ENCODE results near the gene TBX4. TPM values are rescaled to one million over a fixed set of nuclear protein-coding genes. Genes with fewer than 3 reads are reported as not detected.

Gene TBX4
- total RNA-seq, 1 experiment from 2014 or later: not detected

GRCh38 chr17:61449707-61450640 is 2.2 kb upstream of the TBX4 start:
- H3K9ac ChIP-seq (ENCODE audit: extremely low read depth, insufficient read length, low read length): no peak overlapping the region
- H3K9me3 ChIP-seq (ENCODE audit: control insufficient read depth, low read depth, low read length): no peaks in the 10 kb centered on the region
- H2AFZ ChIP-seq (ENCODE audit: low read length): no peak overlapping the region
- H4K5ac ChIP-seq (ENCODE audit: insufficient read length, low read depth, low read length): no peak overlapping the region
- H4K91ac ChIP-seq (ENCODE audit: insufficient read length, low read depth, low read length): no peak overlapping the region
- H3K23me2 ChIP-seq (ENCODE audit: insufficient read length, low read depth, low read length, poor library complexity, severe bottlenecking): peaks cover 13% of the 10 kb centered on the region
- peaks cover 46% of the 10 kb centered on the region for H3K27me3 ChIP-seq (ENCODE audit: insufficient read depth, low read length)
- Mint-ChIP-seq H3K36me3 (ENCODE audit: insufficient read depth in 1 of 3, low read depth in 3 of 3) (peaks cover 0 to 2% (median 0%) of the 10 kb centered on the region in 3 experiments; a peak in 1 of 7 replicates), H3K27me3 (ENCODE audit: low read depth) (peaks cover 93% of the 10 kb centered on the region), H3K9me3 (peaks cover 3 to 6% of the 10 kb centered on the region in 2 experiments; a peak in 4 of 5 replicates), H3K4me1 (peaks cover 24 to 36% of the 10 kb centered on the region in 2 experiments), H3K4me3 (no peak overlapping the region), H3K27ac (no peak overlapping the region)
- no peak overlapping the region for H3K4me2 ChIP-seq (ENCODE audit: insufficient read depth, insufficient read length, low read length)
- H3K27ac ChIP-seq (ENCODE audit: insufficient read length, low read depth, low read length): no peak overlapping the region
- no peak overlapping the region for H2BK15ac ChIP-seq (ENCODE audit: low read depth, low read length)
- H2BK12ac ChIP-seq (ENCODE audit: insufficient read length, low read depth, low read length): no peak overlapping the region
- WGBS (ENCODE audit: extremely low coverage, insufficient read length, low lambda C conversion rate): no CpG with 5 or more reads among the region's 9 CpGs
- H3K79me2 ChIP-seq (ENCODE audit: insufficient read depth, low read length): no peaks in the 10 kb centered on the region
- H3T11ph ChIP-seq (ENCODE audit: low read length): no peak overlapping the region
- no peak for TF ChIP-seq CTCF (conservative IDR thresholded peaks at IDR 0.05)
- H4K8ac ChIP-seq (replicated peaks; ENCODE audit: insufficient read length, low read depth, low read length): no peak overlapping the region
- no peak overlapping the region for H3K14ac ChIP-seq (ENCODE audit: insufficient read depth, low read length)
- no peak overlapping the region for H3K18ac ChIP-seq (ENCODE audit: insufficient read length, low read depth, low read length)
- no peak overlapping the region for H3K23ac ChIP-seq (ENCODE audit: insufficient read length, low read depth, low read length)
- H3K79me1 ChIP-seq (ENCODE audit: insufficient read depth, low read depth, low read length, poor library complexity, severe bottlenecking): no peaks in the 10 kb centered on the region
- no peaks in the 10 kb centered on the region for H3K4me1 ChIP-seq (ENCODE audit: insufficient read depth, low read length)
- no peaks in the 10 kb centered on the region for H4K20me1 ChIP-seq (ENCODE audit: control insufficient read depth, insufficient read depth, insufficient read length)
- no peak for DNase-seq
- no peak overlapping the region for H3K4ac ChIP-seq (ENCODE audit: low read depth, low read length)
- H2BK20ac ChIP-seq (ENCODE audit: low read depth, low read length, poor library complexity, severe bottlenecking): no peak overlapping the region
- no peak overlapping the region for H2BK5ac ChIP-seq (ENCODE audit: insufficient read length, low read length)
- no peak overlapping the region for H2BK120ac ChIP-seq (ENCODE audit: low read depth, low read length, poor library complexity, severe bottlenecking)
- H2AK5ac ChIP-seq (ENCODE audit: insufficient read length, low read length): no peak overlapping the region
- H3K56ac ChIP-seq (ENCODE audit: insufficient read length, low read depth, low read length): no peak overlapping the region

All from H9 (cell line).